ENCODE data around the gene FOXP1. TPM values are rescaled to one million over a fixed set of nuclear protein-coding genes. Genes with fewer than 3 reads are reported as not detected.

Gene FOXP1
- total and polyA plus RNA-seq, 2 of the 8 experiments (the other 6 are each of a cell fraction or from before 2014, with no cell fraction given), result 13.9 to 25.4 TPM

GRCh38 chr3:71533588-71533987 is 49.9 kb downstream of the FOXP1 start:
- no peak overlapping the region for H2BK120ac ChIP-seq (replicated peaks; ENCODE audit: low read depth, low read length)
- no peaks in the 10 kb centered on the region for H3K79me1 ChIP-seq (ENCODE audit: low read depth, low read length)
- FAIRE-seq, result no peak
- H4K8ac ChIP-seq (ENCODE audit: extremely low read depth, insufficient read depth, low read length), result no peak overlapping the region
- H3K4me1 ChIP-seq (replicated peaks in 1 of 4; ENCODE audit: control insufficient read depth in 3 of 4, insufficient read depth in 4 of 4, low read length in 3 of 4), result no peaks in the 10 kb centered on the region; a peak in 2 of 7 replicates
- ChIA-PET CTCF (ENCODE audit: partially characterized antibody) (no interaction called here), POLR2A (ENCODE audit: partially characterized antibody) (no interaction called here)
- TF ChIP-seq CEBPB (IDR thresholded peaks at IDR 0.05; ENCODE audit: low read depth, low read length), result peak; percentile 60; the same call in 1 of the 2 replicates
- no peak for TF ChIP-seq SIRT6 (IDR thresholded peaks at IDR 0.05; ENCODE audit: low read length)
- no peak overlapping the region for H2AFZ ChIP-seq (ENCODE audit: low read length)
- no peaks in the 10 kb centered on the region for H3K9me3 ChIP-seq (ENCODE audit: insufficient read depth in 2 of 2, low read depth in 1 of 2, low read length in 1 of 2)
- H3K36me3 ChIP-seq (ENCODE audit: control insufficient read depth in 2 of 4, insufficient read depth in 4 of 4, low read length in 3 of 4), result no peaks in the 10 kb centered on the region
- DNase-seq (ENCODE audit: low read depth in 1 of 2, low spot score in 2 of 2), result no peak
- H3K56ac ChIP-seq (replicated peaks; ENCODE audit: insufficient read length, low read depth, low read length), result no peak overlapping the region
- H3K79me2 ChIP-seq (ENCODE audit: control insufficient read depth in 1 of 2, insufficient read depth in 2 of 2, low read length in 2 of 2), result no peaks in the 10 kb centered on the region
- no peak overlapping the region for H2AK5ac ChIP-seq (ENCODE audit: low read depth, low read length)
- H3K23me2 ChIP-seq (ENCODE audit: low read depth, low read length), result no peaks in the 10 kb centered on the region; the same call in 1 of the 2 replicates
- H4K5ac ChIP-seq (ENCODE audit: insufficient read length, low read depth, low read length), result no peak overlapping the region
- H2BK12ac ChIP-seq (ENCODE audit: low read depth, low read length), result no peak overlapping the region
- H3K23ac ChIP-seq (ENCODE audit: insufficient read length), result no peak overlapping the region
- WGBS, 2 experiments (ENCODE audit: extremely low coverage in 1 of 2, insufficient coverage in 1 of 2, insufficient read length in 1 of 2, insufficient replicate concordance in 2 of 2, low coverage in 1 of 2, low lambda C conversion rate in 2 of 2, missing lambda C conversion rate in 1 of 2), result 95% methylated on average over 4 of the region's 4 CpGs; no CpG with 5 or more reads in 1 of the 2 experiments
- no peak overlapping the region for H3K4me3 ChIP-seq (ENCODE audit: extremely low read depth in 1 of 4, insufficient read depth in 2 of 4, low read depth in 3 of 4, low read length in 4 of 4)
- H3K9ac ChIP-seq (replicated peaks in 1 of 4; ENCODE audit: extremely low read depth in 1 of 4, low read depth in 3 of 4, low read length in 3 of 4), result no peak overlapping the region
- H2BK15ac ChIP-seq (ENCODE audit: low read length), result no peak overlapping the region
- no peaks in the 10 kb centered on the region for H3K27me3 ChIP-seq (replicated peaks in 1 of 4; ENCODE audit: control insufficient read depth in 3 of 4, extremely low read depth in 1 of 4, insufficient read depth in 3 of 4, low read length in 3 of 4)
- H3K4me2 ChIP-seq (ENCODE audit: insufficient read depth in 1 of 2, low read depth in 2 of 2, low read length in 2 of 2), result no peak overlapping the region
- H2BK20ac ChIP-seq (ENCODE audit: low read length), result no peak overlapping the region
- no peak overlapping the region for H2BK5ac ChIP-seq (ENCODE audit: low read depth, low read length)
- H4K20me1 ChIP-seq (replicated peaks in 1 of 2; ENCODE audit: control insufficient read depth in 1 of 2, insufficient read depth in 2 of 2, low read length in 2 of 2), result no peaks in the 10 kb centered on the region
- H4K91ac ChIP-seq (replicated peaks; ENCODE audit: insufficient read length, low read length), result no peak overlapping the region
- no peak overlapping the region for H3K14ac ChIP-seq (ENCODE audit: insufficient read length)
- no peak overlapping the region for H3K27ac ChIP-seq (ENCODE audit: low read depth, low read length)
- H3K18ac ChIP-seq (ENCODE audit: extremely low read depth, low read length), result no peak overlapping the region
- no peak overlapping the region for H3K4ac ChIP-seq (replicated peaks; ENCODE audit: insufficient read length, low read depth, low read length)

Measured in H1 (cell line).